ENCODE measurements around the gene UBE2E2. TPM values are rescaled to one million over a fixed set of nuclear protein-coding genes. Genes with fewer than 3 reads are reported as not detected.

UBE2E2 gene
- total and polyA plus RNA-seq, 2 of the 13 experiments (the other 11 are each of a cell fraction or from before 2014, with no cell fraction given) = 0.77 to 1.5 TPM

GRCh38 chr3:23174426-23175039, 28.6 kb upstream of the UBE2E2 start:
- intact Hi-C loops (cut with micrococcal nuclease; ENCODE audit: unreplicated experiment) = no loop called here
- DNase-seq (ENCODE audit: low spot score) = no peak
- Histone ChIP-seq H3K4me3 (replicated peaks in 1 of 3; ENCODE audit: insufficient read depth in 1 of 3, low read depth in 2 of 3, low read length in 3 of 3) (no peak overlapping the region), H3K36me3 (replicated peaks in 1 of 2; ENCODE audit: control insufficient read depth in 1 of 2, insufficient read depth in 2 of 2, low read length in 2 of 2) (no peaks in the 10 kb centered on the region), H3K27me3 (ENCODE audit: control insufficient read depth in 1 of 2, insufficient read depth in 2 of 2, low read length in 2 of 2) (no peaks in the 10 kb centered on the region), H3K9ac (ENCODE audit: insufficient read depth, low read depth, low read length) (no peak overlapping the region), H4K20me1 (ENCODE audit: insufficient read depth, low read length) (no peaks in the 10 kb centered on the region), H3K79me2 (ENCODE audit: insufficient read depth, low read length) (no peaks in the 10 kb centered on the region), H2AFZ (ENCODE audit: low read length) (no peak overlapping the region), H3K27ac (ENCODE audit: extremely low read length, insufficient read depth, low read length) (no peak overlapping the region), H3K9me3 (ENCODE audit: low read length) (no peaks in the 10 kb centered on the region), H3K4me2 (ENCODE audit: low read depth, low read length) (no peak overlapping the region), H3K4me1 (ENCODE audit: insufficient read depth, low read length) (no peaks in the 10 kb centered on the region)
- BruUV-seq (replicated peaks) = no TSS peak
- no peak for ATAC-seq
- in situ Hi-C loops (cut with HindIII; ENCODE audit: extremely low pct_ligation_motif_present, low pct_unique_long_range_greater_than_20kb) = no loop called here
- ChIA-PET CTCF (ENCODE audit: low intra/inter-chr PET ratio, low total read pairs) (no interaction called here), POLR2A (no interaction called here)
- FAIRE-seq = no peak
- TF ChIP-seq CHCHD3 (CRISPR knock-in tag; IDR thresholded peaks at IDR 0.05) (no peak), ZNF20 (CRISPR knock-in tag; IDR thresholded peaks at IDR 0.05) (no peak), ZNF143 (CRISPR knock-in tag; IDR thresholded peaks at IDR 0.05) (no peak), JUN (CRISPR knock-in tag; IDR thresholded peaks at IDR 0.05) (no peak), ZNF430 (CRISPR knock-in tag; IDR thresholded peaks at IDR 0.05) (no peak), ZNF18 (CRISPR knock-in tag; IDR thresholded peaks at IDR 0.05; ENCODE audit: insufficient replicate concordance) (no peak), DNMT3B (CRISPR knock-in tag; conservative IDR thresholded peaks at IDR 0.05) (no peak), CEBPG (CRISPR knock-in tag; IDR thresholded peaks at IDR 0.05) (no peak), ZNF326 (CRISPR knock-in tag; IDR thresholded peaks at IDR 0.05; ENCODE audit: borderline replicate concordance) (no peak), ZKSCAN5 (CRISPR knock-in tag; IDR thresholded peaks at IDR 0.05) (no peak), SALL2 (CRISPR knock-in tag; IDR thresholded peaks at IDR 0.05) (no peak), NFKBIZ (CRISPR knock-in tag; IDR thresholded peaks at IDR 0.05) (no peak), ZHX1 (CRISPR knock-in tag; IDR thresholded peaks at IDR 0.05; ENCODE audit: low read depth) (no peak), ARNTL (CRISPR knock-in tag; IDR thresholded peaks at IDR 0.05) (no peak), SP5 (CRISPR knock-in tag; IDR thresholded peaks at IDR 0.05; ENCODE audit: borderline replicate concordance, low read depth) (no peak)
- WGBS (ENCODE audit: low lambda C conversion rate) = 9% methylated on average over 3 of the region's 3 CpGs

Measured in HepG2 (cell line).